HFF-Myc (cell line): ENCODE results near the gene UST.

Experiments used
- DNase-seq: peaks from one replicate; pipeline ENCODE4 v3.0.0-alpha.2; 2011; ENCODE audit warnings: low read depth; ENCODE audit errors: extremely low read depth
- H3K4me3 ChIP-seq: replicated peaks from 2 replicates; pipeline ENCODE4 v1.5.1; 2011; ENCODE audit warnings: low read depth, mild to moderate bottlenecking, control low read depth, low read length
- TF ChIP-seq, protein P1 (sequence below): IDR thresholded peaks from 2 replicates; pipeline ENCODE4 v1.5.1; 2012; ENCODE audit warnings: mild to moderate bottlenecking, low read depth, low read length, control low read depth; ENCODE audit errors: missing control alignments

UST gene

DNA sequence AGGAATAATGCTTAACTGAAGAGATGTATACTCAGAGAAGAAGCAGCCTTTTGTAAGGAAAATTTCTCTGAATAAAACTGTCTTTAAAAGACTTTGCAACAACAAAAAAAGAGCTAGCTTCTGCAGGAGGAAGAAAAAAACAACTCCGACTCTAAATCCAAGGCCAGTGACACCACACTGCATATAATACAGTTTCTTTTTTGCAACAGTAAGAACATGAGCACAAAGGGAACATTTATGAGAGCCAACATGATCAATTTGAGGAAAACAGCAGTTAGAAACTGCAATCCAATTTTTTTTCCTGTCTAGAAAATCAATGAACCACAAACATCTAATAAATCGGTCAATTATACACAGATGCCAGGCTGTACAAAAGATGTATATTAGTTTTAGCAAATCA, 42.9 kb upstream of the UST start:
- DNase-seq, result no peak
- no peak overlapping the region for H3K4me3 ChIP-seq
- TF ChIP-seq, protein P1, sequence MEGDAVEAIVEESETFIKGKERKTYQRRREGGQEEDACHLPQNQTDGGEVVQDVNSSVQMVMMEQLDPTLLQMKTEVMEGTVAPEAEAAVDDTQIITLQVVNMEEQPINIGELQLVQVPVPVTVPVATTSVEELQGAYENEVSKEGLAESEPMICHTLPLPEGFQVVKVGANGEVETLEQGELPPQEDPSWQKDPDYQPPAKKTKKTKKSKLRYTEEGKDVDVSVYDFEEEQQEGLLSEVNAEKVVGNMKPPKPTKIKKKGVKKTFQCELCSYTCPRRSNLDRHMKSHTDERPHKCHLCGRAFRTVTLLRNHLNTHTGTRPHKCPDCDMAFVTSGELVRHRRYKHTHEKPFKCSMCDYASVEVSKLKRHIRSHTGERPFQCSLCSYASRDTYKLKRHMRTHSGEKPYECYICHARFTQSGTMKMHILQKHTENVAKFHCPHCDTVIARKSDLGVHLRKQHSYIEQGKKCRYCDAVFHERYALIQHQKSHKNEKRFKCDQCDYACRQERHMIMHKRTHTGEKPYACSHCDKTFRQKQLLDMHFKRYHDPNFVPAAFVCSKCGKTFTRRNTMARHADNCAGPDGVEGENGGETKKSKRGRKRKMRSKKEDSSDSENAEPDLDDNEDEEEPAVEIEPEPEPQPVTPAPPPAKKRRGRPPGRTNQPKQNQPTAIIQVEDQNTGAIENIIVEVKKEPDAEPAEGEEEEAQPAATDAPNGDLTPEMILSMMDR, result no peak

DNA sequence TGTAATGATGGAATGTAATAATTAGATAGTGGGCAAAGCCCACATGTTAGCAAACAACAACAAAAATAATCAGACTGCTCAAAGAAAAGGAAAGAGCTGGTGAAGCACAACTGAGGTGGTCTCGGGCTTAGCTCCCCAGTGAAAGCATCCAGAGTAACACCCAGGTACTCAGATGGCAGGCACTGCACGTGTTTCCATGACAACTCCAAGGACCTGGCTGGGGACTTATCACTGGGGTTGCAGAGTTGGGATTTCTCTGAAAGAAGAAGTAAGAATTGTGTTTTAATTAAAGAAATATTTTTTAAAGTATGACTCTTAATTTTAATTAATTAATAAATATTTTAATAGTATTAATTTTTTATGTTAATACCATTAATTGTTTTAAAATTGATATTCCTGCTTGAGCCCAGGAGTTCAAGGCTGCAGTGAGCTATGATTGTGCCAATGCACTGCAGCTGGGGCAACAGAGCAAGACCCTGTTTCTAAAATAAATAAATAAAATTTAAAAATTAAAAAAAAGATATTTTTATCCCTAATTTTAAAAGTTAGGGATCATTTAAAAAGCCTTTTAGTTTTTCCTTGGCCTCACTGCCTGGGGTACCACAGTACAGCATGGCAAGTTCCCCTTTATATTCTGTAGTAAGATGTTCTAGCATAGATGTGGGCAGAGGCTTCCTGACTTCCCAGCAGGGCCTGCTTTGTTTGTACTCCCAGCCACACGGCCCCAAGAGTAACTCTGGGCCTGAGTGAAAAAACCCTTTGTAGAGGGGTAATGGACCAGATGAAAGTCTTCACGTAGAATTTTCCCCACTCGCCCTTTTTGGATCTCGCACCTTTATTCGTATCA, 42.2 kb upstream of the UST start:
- TF ChIP-seq, protein P1, result no peak
- no peak for DNase-seq
- no peak overlapping the region for H3K4me3 ChIP-seq

DNA sequence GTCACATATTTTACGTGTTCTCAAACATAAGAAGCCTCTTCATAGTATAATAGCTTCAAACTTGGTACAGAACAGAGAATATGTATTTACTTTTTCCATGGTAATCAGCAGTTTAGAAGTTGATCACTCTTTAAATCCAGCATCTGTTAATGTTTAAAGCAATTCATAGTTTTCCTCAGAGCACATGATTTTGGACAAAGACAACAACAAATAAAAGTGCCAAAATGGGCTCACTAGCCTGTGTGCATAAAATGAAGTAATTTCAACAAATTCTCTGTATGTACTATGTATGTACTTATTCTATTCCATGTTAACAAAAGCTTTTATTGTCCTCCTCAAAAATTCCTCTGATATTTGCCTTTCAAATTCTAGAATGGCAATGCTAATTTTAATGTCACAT, 38.1 kb upstream of the UST start:
- no peak for DNase-seq
- TF ChIP-seq, protein P1, result no peak
- no peak overlapping the region for H3K4me3 ChIP-seq

DNA sequence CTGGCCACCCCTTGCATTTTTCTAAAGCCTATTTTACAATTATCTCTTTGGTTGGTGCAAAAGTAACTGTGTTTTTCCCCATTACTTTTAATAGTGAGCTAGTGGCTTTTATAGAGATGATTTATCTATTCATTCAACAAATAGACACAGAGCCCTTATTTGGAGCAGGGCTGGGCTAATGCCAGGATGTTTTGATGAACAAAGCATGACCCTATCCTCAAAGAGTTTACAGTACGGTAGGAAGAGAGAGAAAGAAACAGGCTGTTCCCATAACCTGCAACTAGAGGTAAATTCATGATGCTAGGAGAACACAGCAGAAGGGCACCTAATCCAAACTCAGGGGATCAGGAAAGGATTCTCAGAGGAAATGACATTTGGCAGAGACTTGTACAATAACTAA, 37.3 kb upstream of the UST start:
- TF ChIP-seq, protein P1, result no peak
- H3K4me3 ChIP-seq, result no peak overlapping the region
- DNase-seq, result no peak

DNA sequence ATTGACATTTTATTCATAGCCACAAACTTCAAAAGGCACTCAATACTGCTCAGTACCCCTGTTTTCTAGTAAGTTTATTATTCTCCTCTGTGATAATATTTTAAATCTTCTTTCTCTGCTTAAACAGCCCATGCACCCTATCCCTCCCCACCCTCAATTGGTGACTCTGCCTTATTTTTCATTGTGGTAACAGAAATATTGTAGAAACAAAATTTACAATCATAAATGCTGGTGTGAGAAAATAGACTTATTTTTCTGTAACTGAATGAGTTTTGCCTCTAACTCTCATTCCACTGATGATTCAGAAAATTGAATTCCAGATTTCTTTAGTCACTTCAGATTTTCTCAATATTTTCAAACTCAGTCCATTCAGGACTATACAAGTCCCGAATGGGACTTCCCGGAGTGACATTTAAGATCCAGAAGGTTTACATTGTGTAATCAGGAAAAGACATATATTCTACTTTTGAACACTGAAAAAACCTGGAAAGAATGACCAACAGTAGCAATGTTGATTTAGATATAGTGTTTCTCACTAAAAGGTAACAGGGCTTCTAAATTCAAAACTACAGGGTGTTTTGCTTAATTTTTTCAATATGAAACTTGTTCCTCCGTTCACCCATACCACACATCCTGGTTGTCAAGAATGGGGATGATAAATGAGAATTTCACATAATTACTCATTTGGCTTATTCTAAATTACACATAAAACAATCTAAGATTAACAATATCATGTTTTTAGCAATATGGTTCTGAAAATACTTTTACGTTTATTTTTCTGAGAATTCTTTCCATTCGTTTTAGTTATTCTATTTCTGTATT, 34.8 kb upstream of the UST start:
- H3K4me3 ChIP-seq, result no peak overlapping the region
- TF ChIP-seq, protein P1, result no peak
- no peak for DNase-seq

DNA sequence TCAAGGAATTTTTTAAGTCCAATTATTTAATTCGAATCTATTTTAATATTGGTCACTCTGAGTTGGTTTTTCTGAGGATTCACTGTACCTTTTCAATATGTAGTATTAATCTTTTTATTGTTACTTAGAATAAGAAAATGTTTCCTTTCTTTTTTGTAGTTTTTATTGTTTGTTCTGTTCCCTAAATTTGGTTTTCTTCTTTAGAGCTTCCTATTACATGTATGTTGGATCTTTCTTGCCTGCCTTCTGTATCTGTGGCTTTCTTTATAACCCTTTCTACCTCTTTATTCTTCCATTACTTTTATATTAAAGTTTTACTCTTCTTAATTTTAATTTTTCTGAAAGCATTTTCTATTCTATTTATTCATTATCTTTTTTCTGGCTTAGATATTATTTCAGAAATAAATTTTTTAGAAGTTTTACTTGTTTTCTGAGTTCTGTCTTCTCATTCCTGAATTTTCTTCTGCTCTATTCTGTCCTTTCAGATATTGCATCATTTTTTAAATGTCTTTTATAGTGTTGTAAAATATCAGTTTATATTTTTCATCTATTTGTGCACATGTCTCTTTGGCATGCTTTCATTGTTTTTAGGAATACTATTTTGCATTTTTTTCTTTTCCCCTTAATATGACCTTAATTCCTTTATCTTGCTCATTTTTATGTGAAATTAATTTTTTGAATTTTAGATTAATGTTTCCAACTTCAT, 33.6 kb upstream of the UST start:
- TF ChIP-seq, protein P1, result no peak
- H3K4me3 ChIP-seq, result no peak overlapping the region
- DNase-seq, result no peak
